PC-9 (cell line): ENCODE data around the gene OR11L1.

Experiments
- EZH2 ChIP-seq: fragments of 200-600 bp; sonication (generic); IDR thresholded peaks from 2 replicates; pipeline ENCODE4 v1.8.0; 2017; ENCODE audit warnings: antibody characterized with exemption, low read depth
- TF ChIP-seq, protein P1 (sequence below): fragments of 200-600 bp; sonication (generic); conservative IDR thresholded peaks from 2 replicates; pipeline ENCODE4 v1.6.1; 2017; ENCODE audit warnings: mixed run types, antibody characterized with exemption, mild to moderate bottlenecking, moderate library complexity

DNA sequence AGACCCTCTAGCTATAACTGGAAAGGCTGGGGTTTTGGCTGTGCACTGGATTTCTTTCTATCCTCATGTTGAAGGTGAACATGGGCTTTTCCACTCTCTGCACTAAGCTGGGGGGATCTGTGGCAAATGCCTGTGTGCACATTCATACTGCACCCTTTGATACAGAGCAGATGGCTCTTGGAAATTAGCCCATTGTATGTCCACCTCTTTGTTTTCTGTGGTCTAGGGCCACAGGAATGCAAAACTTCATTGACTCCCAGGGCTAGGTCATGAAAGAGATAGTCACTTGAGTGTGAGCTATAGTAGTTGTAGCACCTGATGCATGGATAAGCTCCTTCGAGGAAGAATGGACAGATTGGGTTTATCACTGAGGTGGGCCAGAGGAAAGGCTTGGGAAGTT is 12.0 kb downstream of the OR11L1 start:
- TF ChIP-seq, protein P1, sequence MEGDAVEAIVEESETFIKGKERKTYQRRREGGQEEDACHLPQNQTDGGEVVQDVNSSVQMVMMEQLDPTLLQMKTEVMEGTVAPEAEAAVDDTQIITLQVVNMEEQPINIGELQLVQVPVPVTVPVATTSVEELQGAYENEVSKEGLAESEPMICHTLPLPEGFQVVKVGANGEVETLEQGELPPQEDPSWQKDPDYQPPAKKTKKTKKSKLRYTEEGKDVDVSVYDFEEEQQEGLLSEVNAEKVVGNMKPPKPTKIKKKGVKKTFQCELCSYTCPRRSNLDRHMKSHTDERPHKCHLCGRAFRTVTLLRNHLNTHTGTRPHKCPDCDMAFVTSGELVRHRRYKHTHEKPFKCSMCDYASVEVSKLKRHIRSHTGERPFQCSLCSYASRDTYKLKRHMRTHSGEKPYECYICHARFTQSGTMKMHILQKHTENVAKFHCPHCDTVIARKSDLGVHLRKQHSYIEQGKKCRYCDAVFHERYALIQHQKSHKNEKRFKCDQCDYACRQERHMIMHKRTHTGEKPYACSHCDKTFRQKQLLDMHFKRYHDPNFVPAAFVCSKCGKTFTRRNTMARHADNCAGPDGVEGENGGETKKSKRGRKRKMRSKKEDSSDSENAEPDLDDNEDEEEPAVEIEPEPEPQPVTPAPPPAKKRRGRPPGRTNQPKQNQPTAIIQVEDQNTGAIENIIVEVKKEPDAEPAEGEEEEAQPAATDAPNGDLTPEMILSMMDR: no peak
- no peak for TF ChIP-seq EZH2
